ENCODE data around the gene INTS4.

Gene INTS4

DNA sequence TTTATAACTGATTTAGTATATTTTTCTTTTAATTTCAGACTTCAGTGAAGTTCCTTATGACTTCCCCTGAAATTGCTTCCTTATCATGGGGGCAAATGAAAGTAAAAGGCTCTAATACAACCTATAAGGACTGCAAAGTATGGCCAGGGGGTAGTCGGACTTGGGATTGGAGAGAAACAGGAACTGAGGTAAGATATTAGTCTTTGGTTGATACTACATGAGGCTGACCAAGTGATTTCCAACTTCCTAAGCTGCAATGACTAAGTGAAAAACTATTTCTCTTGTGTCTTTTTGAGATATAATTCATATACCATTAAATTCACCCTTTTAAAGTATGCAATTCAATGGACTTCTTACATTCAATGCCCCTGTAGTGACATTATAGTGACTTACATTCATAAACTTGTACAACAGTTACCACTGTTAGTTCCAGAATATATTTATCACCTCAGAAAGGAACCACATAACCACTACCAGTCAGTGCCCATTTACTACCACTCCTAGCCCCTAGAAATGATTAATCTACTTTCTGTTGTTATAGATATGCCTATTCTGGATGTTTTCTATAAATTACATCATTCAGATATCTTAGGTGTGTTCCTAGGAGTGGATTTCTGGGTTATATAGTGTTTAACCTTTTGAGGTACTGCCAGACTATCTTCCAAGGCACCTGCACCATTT is 151.9 kb downstream of the INTS4 start:
- Histone ChIP-seq H3K4me3 (ENCODE audit: low read depth, low read length) (no peak overlapping the region), H3K27ac (no peak overlapping the region), H3K4me2 (ENCODE audit: low read length) (no peak overlapping the region), H3K27me3 (ENCODE audit: control insufficient read depth, insufficient read depth, low read length) (no peaks in the 10 kb centered on the region), H3K79me2 (no peaks in the 10 kb centered on the region), H3K9ac (no peak overlapping the region), H3K9me3 (ENCODE audit: control insufficient read depth, low read length) (no peaks in the 10 kb centered on the region), H2AFZ (no peak overlapping the region), H3K36me3 (ENCODE audit: control insufficient read depth, insufficient read depth, low read length) (no peaks in the 10 kb centered on the region), H3K4me1 (no peaks in the 10 kb centered on the region)
- TF ChIP-seq CTCF (IDR thresholded peaks at IDR 0.05), result no peak

DNA sequence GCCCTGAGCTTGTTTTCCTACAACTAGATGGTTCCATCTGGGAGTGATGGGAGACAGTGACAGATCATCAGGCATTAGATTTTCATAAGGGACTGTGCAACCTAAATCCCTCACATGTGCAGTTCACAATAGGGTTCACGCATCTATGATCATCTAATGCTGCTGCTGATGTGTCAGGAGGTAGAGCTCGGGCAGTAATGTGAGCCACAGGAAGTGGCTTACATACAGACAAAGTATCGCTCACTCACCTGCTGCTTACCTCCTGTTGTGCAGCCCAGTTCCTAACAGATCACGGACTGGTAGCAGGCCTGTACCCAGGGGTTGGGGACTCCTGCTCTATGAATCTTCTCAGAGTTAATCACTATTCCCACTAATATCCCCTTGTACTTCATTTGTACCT is 161.2 kb downstream of the INTS4 start:
- Histone ChIP-seq H3K4me2 (ENCODE audit: low read length) (no peak overlapping the region), H3K4me1 (no peaks in the 10 kb centered on the region), H3K9me3 (ENCODE audit: control insufficient read depth, low read length) (no peaks in the 10 kb centered on the region), H2AFZ (no peak overlapping the region), H3K27ac (no peak overlapping the region), H3K36me3 (ENCODE audit: control insufficient read depth, insufficient read depth, low read length) (no peaks in the 10 kb centered on the region), H3K9ac (no peak overlapping the region), H3K4me3 (ENCODE audit: low read depth, low read length) (no peak overlapping the region), H3K27me3 (ENCODE audit: control insufficient read depth, insufficient read depth, low read length) (no peaks in the 10 kb centered on the region), H3K79me2 (no peaks in the 10 kb centered on the region)
- TF ChIP-seq CTCF (IDR thresholded peaks at IDR 0.05), result no peak

GRCh38 chr11:77828926-77829325 is 165.5 kb downstream of the INTS4 start:
- Histone ChIP-seq H2AFZ (no peak overlapping the region), H3K4me2 (ENCODE audit: low read length) (no peak overlapping the region), H3K27me3 (ENCODE audit: control insufficient read depth, insufficient read depth, low read length) (no peaks in the 10 kb centered on the region), H3K27ac (no peak overlapping the region), H3K9me3 (ENCODE audit: control insufficient read depth, low read length) (no peaks in the 10 kb centered on the region), H3K36me3 (ENCODE audit: control insufficient read depth, insufficient read depth, low read length) (no peaks in the 10 kb centered on the region), H3K4me3 (ENCODE audit: low read depth, low read length) (no peak overlapping the region), H3K79me2 (no peaks in the 10 kb centered on the region), H3K4me1 (no peaks in the 10 kb centered on the region), H3K9ac (no peak overlapping the region)
- TF ChIP-seq CTCF (IDR thresholded peaks at IDR 0.05), result no peak

All from parathyroid adenoma (tissue), 2 donors.